Upper lobe of left lung (tissue), 6 donors: Measurements from ENCODE around the gene MYO16. TPM values are rescaled to one million over a fixed set of nuclear protein-coding genes. Genes with fewer than 3 reads are reported as not detected.

ENCODE experiments used
- ATAC-seq, 2 donors: fragments of 200-7000 bp; cut with Tn5 transposase; one replicate each; pipeline ENCODE4 v1.9.1; 2022; ENCODE audit warnings: mild to moderate bottlenecking in 2 of 2, moderate library complexity in 2 of 2; ENCODE audit not compliant: low FRiP score in 2 of 2
- DNase-seq, 2 donors: peaks; one replicate each; pipeline ENCODE4 v3.0.0-alpha.2; 2019 to 2020
- H3K27ac ChIP-seq, 4 donors: fragments of 200-600 bp; sonication (generic); one replicate each; pipeline ENCODE4 v1.5.1; 2016 to 2019
- H3K27me3 ChIP-seq, 4 donors: fragments of 200-600 bp; sonication (generic); one replicate each; pipeline ENCODE4 v1.5.1; 2017 to 2019
- H3K36me3 ChIP-seq, 4 donors: fragments of 200-600 bp; sonication (generic); one replicate each; pipeline ENCODE4 v1.5.1; 2016 to 2019
- H3K4me1 ChIP-seq, 4 donors: fragments of 200-600 bp; sonication (generic); one replicate each; pipeline ENCODE4 v1.5.1; 2018 to 2019
- H3K4me3 ChIP-seq, 4 donors: fragments of 200-600 bp; sonication (generic); one replicate each; pipeline ENCODE4 v1.5.1; 2017 to 2019; ENCODE audit warnings: mild to moderate bottlenecking in 2 of 4, moderate library complexity in 1 of 4
- H3K9me3 ChIP-seq, 4 donors: fragments of 200-600 bp; sonication (generic); one replicate each; pipeline ENCODE4 v1.5.1; 2018 to 2019
- CTCF ChIP-seq, 6 experiments: fragments of 450-650 bp in 4 of 6; fragments of 200-600 bp in 2 of 6; sonication (generic) in 2 of 6; IDR thresholded peaks; one replicate each; pipeline ENCODE4 v1.5.1; 2016 to 2019; ENCODE audit warnings: antibody characterized with exemption in 6 of 6
- EP300 ChIP-seq, 4 donors: sonication (generic); formaldehyde crosslinking; IDR thresholded peaks; one replicate each; pipeline ENCODE4 v1.5.1; 2017; ENCODE audit warnings: antibody characterized with exemption in 4 of 4, control low read depth in 2 of 4
- POLR2A ChIP-seq, 4 donors: fragments of 450-650 bp; IDR thresholded peaks; one replicate each; pipeline ENCODE4 v1.5.1; 2016 to 2017; ENCODE audit warnings: antibody characterized with exemption in 4 of 4, mild to moderate bottlenecking in 2 of 4
- POLR2AphosphoS5 ChIP-seq, 2 donors: sonication (generic); formaldehyde crosslinking; IDR thresholded peaks; one replicate each; pipeline ENCODE4 v1.5.1; 2017; ENCODE audit warnings: antibody characterized with exemption in 2 of 2
- WGBS, 2 donors: methylation state at CpG; one replicate each; pipeline ENCODE4 v1.1.5; 2017 to 2018; 5-methylcytosine and 5-hydroxymethylcytosine counted together
- total RNA-seq, 6 donors: library from RNA; depleted of rRNA in 4 of 6; stranded (reverse); fragments of >200 nt in 4 of 6; gene quantifications; one replicate each; pipeline versions ENCODE4 v1.1.0 to v1.2.1, GENCODE V29; 2016 to 2021
- donor health status: DM: no; HTN: no; CAD: no; lungs with moderate emphysema.
- donor health status: DM: no; HTN: yes; CAD: no; lungs with severe emphysema.

Gene MYO16
- total RNA-seq, 6 donors from 2014 or later: under 0.01 to 0.55 (median 0.20) TPM; not detected in 1

GRCh38 chr13:108922108-108922507, 292.7 kb downstream of the MYO16 start:
- WGBS, 2 donors: 75 to 79% methylated on average over 5 of the region's 5 CpGs
- H3K27me3 ChIP-seq: no peaks in the 10 kb centered on the region
- H3K27ac ChIP-seq: no peak overlapping the region
- H3K4me3 ChIP-seq: no peak overlapping the region
- TF ChIP-seq POLR2AphosphoS5 (IDR thresholded peaks at IDR 0.05) (no peak), CTCF (IDR thresholded peaks at IDR 0.05) (no peak), POLR2A (IDR thresholded peaks at IDR 0.05) (no peak), EP300 (IDR thresholded peaks at IDR 0.05) (no peak)
- DNase-seq (no peak), ATAC-seq (no peak)
- peaks cover 0 to 4% (median 0%) of the 10 kb centered on the region in 4 donors for H3K4me1 ChIP-seq
- no peaks in the 10 kb centered on the region for H3K36me3 ChIP-seq
- no peaks in the 10 kb centered on the region for H3K9me3 ChIP-seq

- no peak for TF ChIP-seq POLR2AphosphoS5 (IDR thresholded peaks at IDR 0.05)
- TF ChIP-seq CTCF (IDR thresholded peaks at IDR 0.05): no peak
- TF ChIP-seq EP300 (IDR thresholded peaks at IDR 0.05): no peak
- TF ChIP-seq POLR2A (IDR thresholded peaks at IDR 0.05): no peak
- no peak overlapping the region for H3K27ac ChIP-seq
- H3K36me3 ChIP-seq: no peaks in the 10 kb centered on the region
- H3K4me3 ChIP-seq: no peak overlapping the region
- H3K9me3 ChIP-seq: no peaks in the 10 kb centered on the region
- no peaks in the 10 kb centered on the region for H3K27me3 ChIP-seq
- 83 to 85% methylated on average over 13 to 14 of the region's 15 CpGs for WGBS, 2 donors
- ATAC-seq (no peak), DNase-seq (peak in 1 of 2 donors; percentile 48)
- peaks cover 0 to 4% (median 0%) of the 10 kb centered on the region in 4 donors for H3K4me1 ChIP-seq
These were observed 294.1 kb downstream of the MYO16 start for GRCh38 chr13:108923386-108924047.

GRCh38 chr13:108924134-108924533, 294.7 kb downstream of the MYO16 start:
- H3K9me3 ChIP-seq: no peaks in the 10 kb centered on the region
- peaks cover 0 to 3% (median 0%) of the 10 kb centered on the region in 4 donors for H3K4me1 ChIP-seq
- H3K36me3 ChIP-seq: no peaks in the 10 kb centered on the region
- TF ChIP-seq POLR2AphosphoS5 (IDR thresholded peaks at IDR 0.05): no peak
- no peak for TF ChIP-seq EP300 (IDR thresholded peaks at IDR 0.05)
- TF ChIP-seq CTCF (IDR thresholded peaks at IDR 0.05): no peak
- no peak for TF ChIP-seq POLR2A (IDR thresholded peaks at IDR 0.05)
- H3K27me3 ChIP-seq: no peaks in the 10 kb centered on the region
- WGBS, 2 donors: 79 to 82% methylated on average over 5 of the region's 5 CpGs
- ATAC-seq (no peak), DNase-seq (no peak)
- H3K27ac ChIP-seq: no peak overlapping the region
- H3K4me3 ChIP-seq: no peak overlapping the region

GRCh38 chr13:108924541-108924940, 295.1 kb downstream of the MYO16 start:
- DNase-seq (no peak), ATAC-seq (no peak)
- Histone ChIP-seq H3K4me3 (no peak overlapping the region), H3K27ac (no peak overlapping the region), H3K9me3 (no peaks in the 10 kb centered on the region), H3K4me1 (no peaks in the 10 kb centered on the region), H3K36me3 (no peaks in the 10 kb centered on the region), H3K27me3 (no peaks in the 10 kb centered on the region)
- 94 to 95% methylated on average over 11 of the region's 11 CpGs for WGBS, 2 donors
- TF ChIP-seq EP300 (IDR thresholded peaks at IDR 0.05): no peak
- no peak for TF ChIP-seq POLR2A (IDR thresholded peaks at IDR 0.05)
- TF ChIP-seq CTCF (IDR thresholded peaks at IDR 0.05): no peak
- no peak for TF ChIP-seq POLR2AphosphoS5 (IDR thresholded peaks at IDR 0.05)

- DNase-seq (no peak), ATAC-seq (no peak)
- Histone ChIP-seq H3K36me3 (no peaks in the 10 kb centered on the region), H3K27ac (no peak overlapping the region), H3K9me3 (no peaks in the 10 kb centered on the region), H3K27me3 (no peaks in the 10 kb centered on the region), H3K4me3 (no peak overlapping the region), H3K4me1 (no peaks in the 10 kb centered on the region)
- no peak for TF ChIP-seq EP300 (IDR thresholded peaks at IDR 0.05)
- no peak for TF ChIP-seq CTCF (IDR thresholded peaks at IDR 0.05)
- TF ChIP-seq POLR2AphosphoS5 (IDR thresholded peaks at IDR 0.05): no peak
- no peak for TF ChIP-seq POLR2A (IDR thresholded peaks at IDR 0.05)
- WGBS, 2 donors: 74 to 84% methylated on average over 6 of the region's 6 CpGs
These were observed 295.7 kb downstream of the MYO16 start for GRCh38 chr13:108925070-108925469.
